ENCODE measurements around the gene WWTR1. TPM values are rescaled to one million over a fixed set of nuclear protein-coding genes. Genes with fewer than 3 reads are reported as not detected.

WWTR1 gene
- total RNA-seq, 6 experiments from 2014 or later, result 41.5 to 49.7 (median 45.5) TPM

DNA sequence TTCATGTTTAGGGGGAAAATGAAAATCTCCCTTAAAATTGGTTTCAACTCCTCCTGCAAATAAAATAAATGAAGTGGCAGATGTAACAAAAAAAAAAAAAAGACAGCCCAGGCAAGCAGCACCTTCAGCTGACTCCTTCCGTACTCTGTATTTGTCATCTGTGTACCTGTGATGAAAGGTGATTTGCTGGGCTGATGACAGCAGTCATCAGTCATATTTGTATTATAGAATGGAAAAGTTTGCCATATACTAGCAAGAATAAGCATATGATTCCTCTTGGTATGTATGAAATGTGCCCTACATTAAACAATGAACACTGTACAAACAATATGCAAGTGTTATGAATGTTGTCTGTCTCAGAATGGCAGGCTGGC, 44.1 kb upstream of the WWTR1 start:
- no peaks in the 10 kb centered on the region for H3K27me3 Mint-ChIP-seq (ENCODE audit: insufficient read depth)
- TF ChIP-seq, protein P1, sequence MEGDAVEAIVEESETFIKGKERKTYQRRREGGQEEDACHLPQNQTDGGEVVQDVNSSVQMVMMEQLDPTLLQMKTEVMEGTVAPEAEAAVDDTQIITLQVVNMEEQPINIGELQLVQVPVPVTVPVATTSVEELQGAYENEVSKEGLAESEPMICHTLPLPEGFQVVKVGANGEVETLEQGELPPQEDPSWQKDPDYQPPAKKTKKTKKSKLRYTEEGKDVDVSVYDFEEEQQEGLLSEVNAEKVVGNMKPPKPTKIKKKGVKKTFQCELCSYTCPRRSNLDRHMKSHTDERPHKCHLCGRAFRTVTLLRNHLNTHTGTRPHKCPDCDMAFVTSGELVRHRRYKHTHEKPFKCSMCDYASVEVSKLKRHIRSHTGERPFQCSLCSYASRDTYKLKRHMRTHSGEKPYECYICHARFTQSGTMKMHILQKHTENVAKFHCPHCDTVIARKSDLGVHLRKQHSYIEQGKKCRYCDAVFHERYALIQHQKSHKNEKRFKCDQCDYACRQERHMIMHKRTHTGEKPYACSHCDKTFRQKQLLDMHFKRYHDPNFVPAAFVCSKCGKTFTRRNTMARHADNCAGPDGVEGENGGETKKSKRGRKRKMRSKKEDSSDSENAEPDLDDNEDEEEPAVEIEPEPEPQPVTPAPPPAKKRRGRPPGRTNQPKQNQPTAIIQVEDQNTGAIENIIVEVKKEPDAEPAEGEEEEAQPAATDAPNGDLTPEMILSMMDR (IDR thresholded peaks at IDR 0.05), result no peak
- DNase-seq, result no peak

DNA sequence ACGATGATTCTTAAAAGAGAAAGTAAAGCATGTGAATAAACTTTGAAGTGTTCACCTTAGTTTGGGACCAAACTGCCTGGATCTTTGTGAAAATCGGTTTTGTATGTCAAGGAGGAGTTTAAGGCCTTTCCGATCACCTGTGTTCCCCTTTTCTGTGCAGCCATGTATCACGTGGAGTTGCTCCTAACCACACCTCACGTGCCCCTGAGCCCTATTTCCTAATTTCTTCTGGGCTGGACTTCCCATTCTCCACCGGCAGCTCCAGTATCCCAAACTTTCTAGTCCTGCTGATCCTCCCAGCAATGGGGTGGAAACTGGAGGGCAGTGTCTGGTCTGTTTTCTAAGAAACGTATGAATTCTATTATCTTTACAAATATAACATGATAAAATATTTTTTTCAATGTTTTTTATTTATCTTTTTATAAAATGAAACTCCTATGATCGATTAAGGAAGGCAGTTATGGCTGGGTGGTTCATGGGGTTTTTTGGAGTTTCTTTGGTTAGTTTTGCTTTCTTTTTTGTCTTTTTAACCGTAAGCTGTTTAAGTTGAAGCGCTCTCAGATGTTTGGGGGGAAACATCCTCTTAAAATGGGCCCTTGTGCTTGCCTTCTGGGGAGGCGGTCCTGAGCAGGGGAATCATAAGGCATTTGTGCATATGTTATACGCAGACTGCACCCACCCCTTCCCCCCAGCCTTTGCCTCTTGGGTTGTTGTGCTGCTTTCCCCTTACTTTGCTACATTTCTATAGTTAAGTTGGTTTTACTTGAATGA, 43.6 kb upstream of the WWTR1 start:
- Mint-ChIP-seq H3K36me3 (ENCODE audit: low read depth) (peaks cover 20% of the 10 kb centered on the region; the same call in 1 of the 2 replicates), H3K27ac (peak overlapping the region; percentile 95), H3K27me3 (ENCODE audit: insufficient read depth) (no peaks in the 10 kb centered on the region), H3K4me1 (ENCODE audit: low read depth) (peaks cover 38% of the 10 kb centered on the region), H3K9me3 (peaks cover 28% of the 10 kb centered on the region), H3K4me3 (no peak overlapping the region)
- TF ChIP-seq, protein P1 (IDR thresholded peaks at IDR 0.05), result no peak
- DNase-seq, result no peak

More for the DNA sequence above, 44.1 kb upstream of the WWTR1 start:
- Mint-ChIP-seq H3K4me1 (ENCODE audit: low read depth) (peaks cover 38% of the 10 kb centered on the region), H3K4me3 (no peak overlapping the region), H3K27ac (peak overlapping the region; percentile 95), H3K36me3 (ENCODE audit: low read depth) (peaks cover 20% of the 10 kb centered on the region; the same call in 1 of the 2 replicates), H3K9me3 (peaks cover 28% of the 10 kb centered on the region)

GRCh38 chr3:149688122-149688757, 30.4 kb upstream of the WWTR1 start:
- TF ChIP-seq, protein P1 (IDR thresholded peaks at IDR 0.05), result no peak
- Mint-ChIP-seq H3K27me3 (ENCODE audit: insufficient read depth) (peaks cover 2% of the 10 kb centered on the region; the same call in 1 of the 2 replicates), H3K36me3 (ENCODE audit: low read depth) (peaks cover 13% of the 10 kb centered on the region), H3K4me3 (no peak overlapping the region), H3K4me1 (ENCODE audit: low read depth) (no peaks in the 10 kb centered on the region), H3K9me3 (peaks cover 2% of the 10 kb centered on the region; the same call in 1 of the 2 replicates), H3K27ac (no peak overlapping the region)
- no peak for DNase-seq

GRCh38 chr3:149686996-149687395, 29.2 kb upstream of the WWTR1 start:
- H3K36me3 Mint-ChIP-seq (ENCODE audit: low read depth), result peaks cover 8% of the 10 kb centered on the region; the same call in 1 of the 2 replicates
- no peaks in the 10 kb centered on the region for H3K9me3 Mint-ChIP-seq
- H3K4me3 Mint-ChIP-seq, result no peak overlapping the region
- DNase-seq, result no peak
- TF ChIP-seq, protein P1 (IDR thresholded peaks at IDR 0.05), result no peak
- H3K27ac Mint-ChIP-seq, result no peak overlapping the region
- no peaks in the 10 kb centered on the region for H3K4me1 Mint-ChIP-seq (ENCODE audit: low read depth)
- H3K27me3 Mint-ChIP-seq (ENCODE audit: insufficient read depth), result peaks cover 2% of the 10 kb centered on the region; the same call in 1 of the 2 replicates

DNA sequence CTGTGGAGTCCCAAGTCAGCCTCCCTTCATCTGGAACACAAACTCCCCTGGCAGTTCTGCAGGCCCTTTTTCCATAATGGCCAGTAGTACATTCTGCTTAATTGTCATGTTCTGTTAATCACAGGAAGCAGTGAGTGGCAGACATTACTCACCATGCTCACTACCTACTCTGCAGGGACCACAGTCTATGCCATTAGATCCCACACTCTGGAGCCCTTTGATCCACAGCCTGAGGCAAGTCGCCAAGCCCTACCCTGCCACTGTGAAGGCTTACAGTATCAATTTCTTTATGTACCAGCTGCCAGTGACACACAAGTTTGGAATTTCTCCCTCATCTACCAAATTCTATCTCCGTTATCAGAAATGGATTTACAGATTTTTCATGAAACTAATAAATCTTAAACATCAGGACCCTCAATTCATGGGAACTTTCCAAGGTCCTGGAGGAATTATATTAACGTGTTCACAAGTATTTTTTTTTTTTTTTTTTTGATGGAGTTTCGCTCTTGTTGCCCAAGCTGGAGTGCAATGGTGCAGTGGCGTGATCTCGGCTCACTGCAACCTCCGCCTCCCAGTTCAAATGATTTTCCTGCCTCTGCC, 20.6 kb upstream of the WWTR1 start:
- Mint-ChIP-seq H3K9me3 (no peaks in the 10 kb centered on the region), H3K27me3 (ENCODE audit: insufficient read depth) (no peaks in the 10 kb centered on the region), H3K4me3 (no peak overlapping the region), H3K36me3 (ENCODE audit: low read depth) (no peaks in the 10 kb centered on the region), H3K27ac (no peak overlapping the region), H3K4me1 (ENCODE audit: low read depth) (peaks cover 13% of the 10 kb centered on the region)
- TF ChIP-seq, protein P1 (IDR thresholded peaks at IDR 0.05), result no peak
- no peak for DNase-seq
